Endothelial cell of umbilical vein (primary cell): ENCODE measurements around the gene DSCAML1. TPM values are rescaled to one million over a fixed set of nuclear protein-coding genes. Genes with fewer than 3 reads are reported as not detected.

ENCODE experiments used
- BruUV-seq: library from RNA; stranded (reverse); fragments of 400-500 nt; replicated peaks from 2 replicates; lab custom pipeline; 2021; lab: Mats Ljungman, UMichigan
- CTCF ChIA-PET: fragments of 300-600, 350-600 bp; sonication (Branson Sonifier 250); formaldehyde crosslinking; loops from one replicate; lab custom pipeline; 2021; ENCODE audit warnings: antibody characterized with exemption, inconsistent platforms; lab: Charles Lee
- POLR2A ChIA-PET: fragments of 300-600, 350-600 bp; sonication (Branson Sonifier 250); formaldehyde crosslinking; loops from one replicate; lab custom pipeline; 2021; ENCODE audit warnings: antibody characterized with exemption, inconsistent platforms; lab: Charles Lee
- DNase-seq: peaks from one replicate; pipeline ENCODE4 v3.0.0-alpha.2; 2011; ENCODE audit warnings: low read depth, low spot score
- FAIRE-seq: peaks from 2 replicates; lab custom pipeline; 2011; peaks lifted over from hg19 to GRCh38; lab: Jason Lieb, UNC
- H2AFZ ChIP-seq: 2 replicates; pipeline ENCODE4 v1.6.0; 2012; ENCODE audit warnings: low read depth, low read length, control low read depth, inconsistent platforms
- H3K27ac ChIP-seq: 2 replicates; pipeline ENCODE4 v1.5.1; 2011; ENCODE audit warnings: low read depth, mild to moderate bottlenecking, control low read depth, low read length, moderate library complexity; ENCODE audit not compliant: insufficient read depth
- H3K27me3 ChIP-seq, 2 experiments: 2 replicates each; pipeline versions ENCODE4 v1.6.0 to v1.6.1; 2011; ENCODE audit warnings: low read length in 2 of 2, mixed read lengths in 1 of 2; ENCODE audit not compliant: control insufficient read depth in 2 of 2, insufficient read depth in 2 of 2
- H3K36me3 ChIP-seq, 2 experiments: 2 replicates in 1 of 2; 3 replicates in 1 of 2; pipeline ENCODE4 v1.5.1; 2011; ENCODE audit warnings: low read length in 2 of 2, mild to moderate bottlenecking in 1 of 2, moderate library complexity in 1 of 2; ENCODE audit not compliant: control insufficient read depth in 2 of 2, insufficient read depth in 2 of 2; ENCODE audit errors: extremely low read depth in 1 of 2
- H3K4me1 ChIP-seq: 3 replicates; pipeline ENCODE4 v1.5.1; 2011; ENCODE audit warnings: mild to moderate bottlenecking, low read length; ENCODE audit not compliant: control insufficient read depth, insufficient read depth; ENCODE audit errors: extremely low read depth
- H3K4me2 ChIP-seq: 2 replicates; pipeline ENCODE4 v1.6.1; 2011; ENCODE audit warnings: low read length, control low read depth, mixed read lengths; ENCODE audit not compliant: insufficient read depth
- H3K4me3 ChIP-seq, 3 experiments: fragments of 200-600 bp in 1 of 3; sonication (generic), shearing (Covaris generic) in 1 of 3; replicated peaks in 1 of 3; 2 replicates each; pipeline ENCODE4 v1.5.1; 2011 to 2016; ENCODE audit warnings: control low read depth in 3 of 3, low read length in 3 of 3, mild to moderate bottlenecking in 2 of 3, inconsistent platforms in 1 of 3, low read depth in 1 of 3, moderate library complexity in 1 of 3; ENCODE audit not compliant: insufficient read depth in 1 of 3
- H3K79me2 ChIP-seq: 2 replicates; pipeline ENCODE4 v1.6.0; 2012; ENCODE audit warnings: low read length, inconsistent platforms; ENCODE audit not compliant: control insufficient read depth, insufficient read depth
- H3K9ac ChIP-seq: replicated peaks from 2 replicates; pipeline ENCODE3; 2011; ENCODE audit warnings: low read length, control low read depth; ENCODE audit not compliant: insufficient read depth; ENCODE audit errors: extremely low read depth
- H3K9me1 ChIP-seq: replicated peaks from 3 replicates; pipeline ENCODE4 v1.6.0; 2011; ENCODE audit warnings: mild to moderate bottlenecking, low read length; ENCODE audit not compliant: control insufficient read depth, insufficient read depth; ENCODE audit errors: extremely low read depth
- H3K9me3 ChIP-seq: replicated peaks from 2 replicates; pipeline ENCODE4 v1.5.1; 2012; ENCODE audit warnings: low read length, inconsistent platforms; ENCODE audit not compliant: control insufficient read depth, insufficient read depth
- H4K20me1 ChIP-seq: replicated peaks from 2 replicates; pipeline ENCODE3; 2011; ENCODE audit warnings: mild to moderate bottlenecking, low read length; ENCODE audit not compliant: control insufficient read depth, insufficient read depth; ENCODE audit errors: extremely low read depth
- CTCF ChIP-seq, 2 donors: IDR thresholded peaks; 1 replicate in 1 of 2; 2 replicates in 1 of 2; pipeline ENCODE4 v1.5.1; 2011; ENCODE audit warnings: low read length in 2 of 2, mild to moderate bottlenecking in 2 of 2, moderate library complexity in 2 of 2, control low read depth in 1 of 2, inconsistent platforms in 1 of 2, low read depth in 1 of 2; ENCODE audit not compliant: insufficient read depth in 1 of 2; ENCODE audit errors: extremely low read depth in 1 of 2
- EZH2 ChIP-seq: IDR thresholded peaks from 2 replicates; pipeline ENCODE4 v1.6.1; 2012; ENCODE audit warnings: borderline replicate concordance, low read depth, mild to moderate bottlenecking, moderate library complexity, low read length, inconsistent platforms; ENCODE audit not compliant: severe bottlenecking
- FOS ChIP-seq: IDR thresholded peaks from 2 replicates; pipeline ENCODE4 v1.6.1; 2011; ENCODE audit warnings: mild to moderate bottlenecking, low read length, moderate library complexity, borderline replicate concordance; ENCODE audit not compliant: insufficient read depth
- GATA2 ChIP-seq: IDR thresholded peaks from 2 replicates; pipeline ENCODE4 v1.7.0; 2011; ENCODE audit warnings: low read depth, mild to moderate bottlenecking, moderate library complexity, mixed read lengths, low read length; ENCODE audit not compliant: insufficient read length, insufficient read depth
- JUN ChIP-seq: IDR thresholded peaks from 2 replicates; pipeline ENCODE4 v1.6.1; 2011; ENCODE audit warnings: borderline replicate concordance, low read depth; ENCODE audit not compliant: insufficient read length, insufficient read depth
- MYC ChIP-seq: IDR thresholded peaks from one replicate; pipeline ENCODE4 v1.6.1; 2011; ENCODE audit warnings: mild to moderate bottlenecking, low read depth, low read length
- POLR2A ChIP-seq: IDR thresholded peaks from 2 replicates; pipeline ENCODE4 v1.6.1; 2012; ENCODE audit warnings: low read depth, mild to moderate bottlenecking, control low read depth, low read length
- POLR2AphosphoS5 ChIP-seq: IDR thresholded peaks from 2 replicates; pipeline ENCODE4 v1.6.1; 2012; ENCODE audit warnings: low read depth, mild to moderate bottlenecking, control low read depth, low read length, moderate library complexity; ENCODE audit not compliant: insufficient read depth
- dilution Hi-C: fragments of 300-500 bp; cut with MboI; formaldehyde crosslinking; loops from one replicate; pipeline ENCODE4 v1.15.0; 2019; ENCODE audit warnings: low sequenced_read_pairs; ENCODE audit not compliant: extremely low pct_ligation_motif_present
- intact Hi-C: fragments of 100-400 bp; cut with micrococcal nuclease; formaldehyde crosslinking; loops from one replicate; pipeline ENCODE4 v1.10.0; 2022
- polyA plus RNA-seq, 4 experiments: library from polyadenylated mRNA; depleted of rRNA in 3 of 4; stranded (reverse) in 3 of 4; unstranded in 1 of 4; fragments of >200 nt; gene quantifications; 2 replicates each; pipeline versions ENCODE4 v1.2.1 to v1.2.3, GENCODE V29; 2011 to 2012; ENCODE audit warnings: missing spikeins in 1 of 4
- total RNA-seq: library from RNA; stranded (reverse); gene quantifications from 2 replicates; pipeline ENCODE4 v1.2.3, GENCODE V29; 2021
- TF ChIP-seq, protein P1 (sequence below): IDR thresholded peaks from 2 replicates; pipeline ENCODE4 v1.6.1; 2011; ENCODE audit not compliant: insufficient read depth, insufficient read length

The DSCAML1 gene
- total and polyA plus RNA-seq, 2 donors (not counting 3 experiments of a cell fraction or from before 2014, with no cell fraction given) = not detected

GRCh38 chr11:117614728-117615127, 182.3 kb downstream of the DSCAML1 start:
- DNase-seq (no peak), FAIRE-seq (no peak)
- H3K27ac ChIP-seq = no peak overlapping the region
- H3K4me3 ChIP-seq = no peak overlapping the region
- no peaks in the 10 kb centered on the region for H4K20me1 ChIP-seq
- no peaks in the 10 kb centered on the region for H3K9me1 ChIP-seq
- H2AFZ ChIP-seq = no peak overlapping the region
- H3K79me2 ChIP-seq = no peaks in the 10 kb centered on the region
- BruUV-seq = no TSS peak
- H3K27me3 ChIP-seq = no peaks in the 10 kb centered on the region
- POLR2A ChIA-PET = no interaction called here
- H3K36me3 ChIP-seq = no peaks in the 10 kb centered on the region
- intact Hi-C loops (no loop called here), dilution Hi-C loops (no loop called here)
- H3K9me3 ChIP-seq = no peaks in the 10 kb centered on the region
- CTCF ChIA-PET = interaction anchor here (3.3 kb wide), 1 partner anchor 188 kb away, joined by 11 read pairs; no protein-coding TSS in a partner anchor
- TF ChIP-seq EZH2 (no peak), FOS (no peak), GATA2 (no peak), POLR2AphosphoS5 (no peak), POLR2A (no peak), MYC (no peak), JUN (no peak), CTCF (IDR thresholded peaks at IDR 0.05; ENCODE audit: extremely low read depth in 1 of 2, insufficient read depth in 1 of 2, low read depth in 1 of 2, low read length in 2 of 2) (no peak)
- TF ChIP-seq, protein P1, sequence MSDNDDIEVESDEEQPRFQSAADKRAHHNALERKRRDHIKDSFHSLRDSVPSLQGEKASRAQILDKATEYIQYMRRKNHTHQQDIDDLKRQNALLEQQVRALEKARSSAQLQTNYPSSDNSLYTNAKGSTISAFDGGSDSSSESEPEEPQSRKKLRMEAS = no peak
- H3K4me1 ChIP-seq = no peaks in the 10 kb centered on the region
- H3K9ac ChIP-seq = no peak overlapping the region
- no peak overlapping the region for H3K4me2 ChIP-seq
